NOMO-1 treated with dmso at 0.1 percent for 144 hours (cell line): ENCODE data around the gene DRG2.

Source experiments
- DNase-seq: peaks from one replicate; lab custom pipeline; 2025; ENCODE audit not compliant: unreplicated experiment; lab: John Stamatoyannopoulos, UW

The DRG2 gene

GRCh38 chr17:18074566-18075272, 13.0 kb upstream of the DRG2 start:
- DNase-seq: no peak

GRCh38 chr17:18076936-18077335, 10.8 kb upstream of the DRG2 start:
- no peak for DNase-seq

- no peak for DNase-seq
Measured at GRCh38 chr17:18079543-18079942, 8.2 kb upstream of the DRG2 start.

GRCh38 chr17:18084256-18084655, 3.5 kb upstream of the DRG2 start:
- DNase-seq: no peak

- no peak for DNase-seq
Measured at GRCh38 chr17:18089613-18090012, 1.9 kb downstream of the DRG2 start.

GRCh38 chr17:18093616-18094408, 6.1 kb downstream of the DRG2 start:
- no peak for DNase-seq

GRCh38 chr17:18094409-18094807, 6.7 kb downstream of the DRG2 start:
- no peak for DNase-seq

- no peak for DNase-seq
Measured at GRCh38 chr17:18099516-18099915, 11.8 kb downstream of the DRG2 start.

- DNase-seq: no peak
Measured at GRCh38 chr17:18100616-18101015, 12.9 kb downstream of the DRG2 start.

- DNase-seq: no peak
Measured at GRCh38 chr17:18101828-18102227, 14.1 kb downstream of the DRG2 start.

GRCh38 chr17:18102640-18103039, 14.9 kb downstream of the DRG2 start:
- DNase-seq: peak; percentile 28

- no peak for DNase-seq
Measured at GRCh38 chr17:18105027-18105426, 17.3 kb downstream of the DRG2 start.

GRCh38 chr17:18105595-18105994, 17.8 kb downstream of the DRG2 start:
- no peak for DNase-seq

- no peak for DNase-seq
Measured at GRCh38 chr17:18106211-18106610, 18.5 kb downstream of the DRG2 start.

- DNase-seq: no peak
Measured at GRCh38 chr17:18107061-18107790, 19.5 kb downstream of the DRG2 start.

- DNase-seq: no peak
Measured at GRCh38 chr17:18107971-18108370, 20.2 kb downstream of the DRG2 start.

GRCh38 chr17:18108401-18109312, 20.9 kb downstream of the DRG2 start, which contains the start of gene MYO15A:
TSS of gene MYO15A (plus strand) at chr17:18108756. CDS start at chr17:18118801, 10,045 bp downstream.
- DNase-seq: no peak

GRCh38 chr17:18109935-18110485, 22.3 kb downstream of the DRG2 start:
- DNase-seq: no peak

GRCh38 chr17:18110636-18111145, 22.9 kb downstream of the DRG2 start:
- no peak for DNase-seq

GRCh38 chr17:18111330-18111971, 23.7 kb downstream of the DRG2 start:
- DNase-seq: no peak
